Muscle layer of duodenum (tissue), 2 donors: Measurements from ENCODE around the gene TRAPPC14.
A peak's percentile ranks its signal among the peaks of the same experiment; 100 is the strongest.

Source experiments
- H3K27ac ChIP-seq: one replicate; pipeline ENCODE4 v1.7.0; 2013; ENCODE audit warnings: mild to moderate bottlenecking, low read length
- H3K27me3 ChIP-seq: one replicate; pipeline ENCODE4 v1.7.0; 2013; ENCODE audit warnings: low read depth, mild to moderate bottlenecking, control low read depth, low read length
- H3K36me3 ChIP-seq, 2 donors: one replicate each; pipeline ENCODE4 v1.7.0; 2013; ENCODE audit warnings: low read length in 2 of 2, control low read depth in 1 of 2, mild to moderate bottlenecking in 1 of 2; ENCODE audit not compliant: insufficient read depth in 2 of 2, control insufficient read depth in 1 of 2
- H3K4me1 ChIP-seq, 2 donors: one replicate each; pipeline ENCODE4 v1.7.0; 2013; ENCODE audit warnings: low read length in 2 of 2, mild to moderate bottlenecking in 2 of 2, control low read depth in 1 of 2, moderate library complexity in 1 of 2; ENCODE audit not compliant: insufficient read depth in 2 of 2, control insufficient read depth in 1 of 2
- H3K4me3 ChIP-seq, 2 donors: one replicate each; pipeline ENCODE4 v1.7.0; 2013; ENCODE audit warnings: low read length in 2 of 2, low read depth in 1 of 2, mild to moderate bottlenecking in 1 of 2
- H3K9me3 ChIP-seq, 2 donors: one replicate each; pipeline ENCODE4 v1.7.0; 2013; ENCODE audit warnings: low read length in 2 of 2, control low read depth in 1 of 2, mild to moderate bottlenecking in 1 of 2; ENCODE audit not compliant: control insufficient read depth in 1 of 2
- donor health status: healthy.

Gene TRAPPC14

DNA sequence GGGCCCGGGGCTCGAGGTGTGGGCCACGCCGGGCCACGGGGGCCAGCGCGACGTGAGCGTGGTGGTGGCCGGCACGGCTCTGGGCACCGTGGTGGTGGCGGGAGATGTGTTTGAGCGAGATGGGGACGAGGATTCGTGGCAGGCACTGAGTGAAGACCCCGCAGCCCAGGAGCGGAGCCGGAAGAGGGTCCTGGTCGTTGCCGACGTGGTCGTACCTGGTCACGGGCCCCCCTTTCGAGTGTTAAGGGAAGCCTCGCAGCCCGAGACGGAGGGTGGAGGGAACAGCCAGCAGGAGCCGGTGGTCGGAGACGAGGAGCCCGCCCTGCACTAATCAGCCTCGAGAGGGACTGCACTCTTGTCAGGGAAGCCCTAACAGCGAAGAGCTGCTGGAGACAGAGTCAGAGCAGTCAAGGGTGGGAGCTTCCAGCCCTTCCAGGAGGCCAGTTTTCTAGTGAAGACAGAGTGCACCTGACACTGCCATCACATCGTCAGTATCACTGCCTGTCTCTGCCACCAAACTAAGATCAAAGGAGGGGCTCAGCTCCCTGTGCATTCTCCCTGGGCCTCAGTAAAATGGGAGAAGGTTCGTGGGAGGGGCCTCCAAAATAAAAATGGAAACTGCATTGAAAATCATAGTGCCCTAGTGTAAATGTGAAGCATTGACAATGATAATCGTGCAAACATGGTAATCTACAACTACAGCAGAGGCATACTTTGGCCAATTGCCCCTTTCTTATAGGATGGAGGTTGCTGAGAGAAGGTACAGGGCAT, 30.5 kb downstream of the TRAPPC14 start:
- H3K4me3 ChIP-seq, result peak overlapping the region; percentile 91 to 93
- no peaks in the 10 kb centered on the region for H3K9me3 ChIP-seq
- peaks cover 0 to 3% of the 10 kb centered on the region in 2 donors for H3K36me3 ChIP-seq
- peaks cover 7 to 18% of the 10 kb centered on the region in 2 donors for H3K4me1 ChIP-seq
- H3K27ac ChIP-seq, result no peak overlapping the region
- no peaks in the 10 kb centered on the region for H3K27me3 ChIP-seq

- H3K36me3 ChIP-seq, result peaks cover 0 to 3% of the 10 kb centered on the region in 2 donors
- peak within 1 kb of the TSS; percentile 91 to 93 for H3K4me3 ChIP-seq
- H3K27me3 ChIP-seq, result no peaks in the 10 kb centered on the region
- H3K27ac ChIP-seq, result peak within 1 kb of the TSS; percentile 96
- no peaks in the 10 kb centered on the region for H3K9me3 ChIP-seq
- peaks cover 7 to 18% of the 10 kb centered on the region in 2 donors for H3K4me1 ChIP-seq
Observed at GRCh38 chr7:100126931-100127865, 31.3 kb downstream of the TRAPPC14 start, which contains the start of gene MBLAC1. Gene MBLAC1, plus strand, starts transcription at chr7:100126967. Its CDS starts 429 bp downstream, at chr7:100127396.

DNA sequence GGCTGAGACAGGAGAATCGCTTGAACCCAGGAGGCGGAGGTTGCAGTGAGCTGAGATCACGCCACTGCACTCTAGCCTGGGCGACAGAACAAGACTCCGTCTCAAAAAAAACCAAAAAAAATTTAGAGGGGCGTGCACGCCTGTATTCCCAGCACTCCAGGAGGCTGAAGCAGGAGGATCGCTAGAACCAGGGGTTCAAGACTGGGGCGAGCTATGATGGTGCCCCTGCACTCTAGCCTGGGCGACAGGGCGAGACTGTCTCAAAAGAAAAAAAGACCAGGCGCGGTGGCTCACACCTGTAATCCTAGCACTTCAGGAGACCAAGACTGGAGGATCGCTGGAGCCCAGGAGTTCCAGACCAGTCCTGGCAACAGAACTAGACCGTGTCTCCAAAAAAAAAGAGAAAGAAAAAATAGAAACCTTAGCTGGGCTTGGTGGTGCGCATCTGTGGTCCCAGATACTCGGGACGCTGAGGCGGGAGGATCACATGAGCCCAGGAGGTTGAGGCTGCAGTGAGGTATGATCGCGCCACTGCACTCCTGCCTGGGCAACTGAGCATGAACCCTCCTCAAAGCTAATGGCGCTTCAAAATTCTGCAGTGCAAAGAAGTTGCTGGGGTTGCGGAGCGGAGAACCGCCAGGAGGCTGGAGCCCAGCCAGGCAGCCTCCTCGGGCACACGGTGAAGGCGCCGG, 32.1 kb downstream of the TRAPPC14 start:
- H3K4me1 ChIP-seq, result peaks cover 7 to 18% of the 10 kb centered on the region in 2 donors
- H3K36me3 ChIP-seq, result peaks cover 0 to 3% of the 10 kb centered on the region in 2 donors
- H3K27me3 ChIP-seq, result no peaks in the 10 kb centered on the region
- H3K4me3 ChIP-seq, result peak overlapping the region; percentile 91 to 93
- no peaks in the 10 kb centered on the region for H3K9me3 ChIP-seq
- H3K27ac ChIP-seq, result peak overlapping the region; percentile 96

GRCh38 chr7:100124301-100125230, 34.0 kb downstream of the TRAPPC14 start:
- Histone ChIP-seq H3K27ac (peak overlapping the region; percentile 45), H3K9me3 (no peaks in the 10 kb centered on the region), H3K36me3 (peaks cover 0 to 3% of the 10 kb centered on the region in 2 donors), H3K4me3 (no peak overlapping the region), H3K27me3 (no peaks in the 10 kb centered on the region), H3K4me1 (peaks cover 13 to 22% of the 10 kb centered on the region in 2 donors)

GRCh38 chr7:100122568-100122967, 36.0 kb downstream of the TRAPPC14 start:
- Histone ChIP-seq H3K36me3 (peaks cover 0 to 3% of the 10 kb centered on the region in 2 donors), H3K9me3 (no peaks in the 10 kb centered on the region), H3K4me3 (no peak overlapping the region), H3K4me1 (peaks cover 13 to 24% of the 10 kb centered on the region in 2 donors), H3K27me3 (no peaks in the 10 kb centered on the region), H3K27ac (no peak overlapping the region)

- Histone ChIP-seq H3K9me3 (no peaks in the 10 kb centered on the region), H3K36me3 (peaks cover 0 to 3% of the 10 kb centered on the region in 2 donors), H3K4me1 (peaks cover 13 to 24% of the 10 kb centered on the region in 2 donors), H3K27ac (no peak overlapping the region), H3K4me3 (no peak overlapping the region), H3K27me3 (no peaks in the 10 kb centered on the region)
Observed at GRCh38 chr7:100122067-100122466, 36.5 kb downstream of the TRAPPC14 start.

GRCh38 chr7:100120733-100121036, 37.8 kb downstream of the TRAPPC14 start:
- H3K36me3 ChIP-seq, result no peaks in the 10 kb centered on the region
- H3K4me1 ChIP-seq, result peaks cover 13 to 18% of the 10 kb centered on the region in 2 donors
- H3K9me3 ChIP-seq, result no peaks in the 10 kb centered on the region
- no peaks in the 10 kb centered on the region for H3K27me3 ChIP-seq
- H3K27ac ChIP-seq, result peak overlapping the region; percentile 95
- H3K4me3 ChIP-seq, result peak overlapping the region; percentile 93 to 98

- H3K27me3 ChIP-seq, result no peaks in the 10 kb centered on the region
- no peaks in the 10 kb centered on the region for H3K36me3 ChIP-seq
- H3K4me1 ChIP-seq, result peaks cover 10 to 18% of the 10 kb centered on the region in 2 donors
- peak overlapping the region; percentile 93 to 98 for H3K4me3 ChIP-seq
- H3K9me3 ChIP-seq, result no peaks in the 10 kb centered on the region
- peak overlapping the region; percentile 95 for H3K27ac ChIP-seq
Observed at GRCh38 chr7:100119970-100120732, 38.4 kb downstream of the TRAPPC14 start.

GRCh38 chr7:100119072-100119969, 39.2 kb downstream of the TRAPPC14 start, which contains the start of the genes CNPY4 and TAF6:
Gene CNPY4, plus strand, starts transcription at chr7:100119634. Its CDS starts 111 bp downstream, at chr7:100119745.
Gene TAF6, minus strand, starts transcription at chr7:100119358. Its CDS starts 5,149 bp downstream, at chr7:100114209.
- Histone ChIP-seq H3K27ac (peak within 1 kb of the TSS; percentile 95), H3K4me3 (peak within 1 kb of the TSS; percentile 93 to 98), H3K9me3 (no peaks in the 10 kb centered on the region), H3K36me3 (no peaks in the 10 kb centered on the region), H3K4me1 (peaks cover 6 to 18% of the 10 kb centered on the region in 2 donors), H3K27me3 (no peaks in the 10 kb centered on the region)
